ENCODE results near the gene CRHBP.

DNA sequence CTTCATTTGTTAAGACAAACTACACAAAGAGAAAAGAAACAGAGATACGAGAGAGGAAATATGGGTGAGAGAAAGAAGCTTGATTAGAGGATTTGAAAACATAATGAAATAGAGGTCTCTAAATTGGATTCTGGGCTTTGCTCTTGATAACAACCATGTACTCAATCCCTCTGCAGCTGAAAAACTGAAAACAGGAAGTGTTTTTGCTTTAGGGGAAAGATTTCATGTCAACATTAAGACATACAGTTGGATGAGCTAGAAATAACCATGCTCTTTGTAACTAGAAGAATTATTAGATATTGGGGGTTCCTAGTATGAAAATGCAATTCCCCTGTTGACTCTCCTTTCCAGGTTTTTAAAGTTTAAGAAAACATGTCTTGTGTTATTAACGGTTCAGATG, 21.9 kb downstream of the CRHBP start:
- TF ChIP-seq ELF4 (CRISPR knock-in tag; IDR thresholded peaks at IDR 0.05; ENCODE audit: low read depth) (no peak), CTCF (IDR thresholded peaks at IDR 0.05) (no peak)
